ENCODE data around the gene CUL1. TPM values are rescaled to one million over a fixed set of nuclear protein-coding genes. Genes with fewer than 3 reads are reported as not detected.
A peak's percentile ranks its signal among the peaks of the same experiment; 100 is the strongest.

CUL1 gene
- total and polyA plus RNA-seq, 2 experiments from 2014 or later: 35.6 to 71.3 TPM

DNA sequence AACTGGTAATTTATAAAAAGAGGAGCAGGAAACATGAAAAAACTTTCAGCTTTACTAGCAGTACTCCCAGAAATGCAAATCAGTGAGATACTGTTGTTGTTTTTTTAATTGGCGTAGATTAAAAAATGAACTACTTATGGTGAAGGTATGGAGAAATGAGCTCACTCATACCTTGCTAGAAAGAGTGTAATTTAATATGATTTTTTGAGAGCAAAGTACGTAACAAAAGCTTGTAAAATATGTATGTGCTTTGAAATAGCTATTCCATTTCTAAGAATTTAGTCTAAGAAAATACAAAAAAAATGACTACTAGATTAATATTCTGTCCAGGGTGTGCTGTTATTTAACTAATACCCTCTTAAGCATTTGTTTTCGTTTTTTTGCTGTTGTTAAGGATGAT lies 5.5 kb downstream of the CUL1 start:
- no peak overlapping the region for H3K27ac ChIP-seq (ENCODE audit: low read depth)
- H4K20me1 ChIP-seq (replicated peaks; ENCODE audit: insufficient read depth): peaks cover 36% of the 10 kb centered on the region
- H3F3A ChIP-seq (replicated peaks; ENCODE audit: low read depth): no peaks in the 10 kb centered on the region
- H3K27me3 Mint-ChIP-seq (ENCODE audit: insufficient read depth, low read depth, poor library complexity): peaks cover 3% of the 10 kb centered on the region
- no peaks in the 10 kb centered on the region; the same call in 2 of the 3 replicates for H3K36me3 Mint-ChIP-seq (ENCODE audit: low read depth)
- H2AFZ ChIP-seq: no peak overlapping the region
- H3K4me2 ChIP-seq: peak overlapping the region; percentile 43; the same call in 1 of the 2 replicates
- no peak overlapping the region for H3K4me3 ChIP-seq
- no peak for DNase-seq (ENCODE audit: low spot score)
- H3K27ac Mint-ChIP-seq: peak overlapping the region; percentile 32; the same call in 1 of the 2 replicates
- peaks cover 98% of the 10 kb centered on the region for H3K79me2 ChIP-seq (replicated peaks; ENCODE audit: insufficient read depth)
- no peak overlapping the region for H3K4me3 Mint-ChIP-seq
- no peaks in the 10 kb centered on the region; the same call in 2 of the 3 replicates for H3K9me3 Mint-ChIP-seq
- ATAC-seq: no peak
- H3K36me3 ChIP-seq (ENCODE audit: insufficient read depth): no peaks in the 10 kb centered on the region
- H3K9me2 ChIP-seq (ENCODE audit: insufficient read depth): no peaks in the 10 kb centered on the region
- TF ChIP-seq JUNB (IDR thresholded peaks at IDR 0.05; ENCODE audit: unreplicated experiment) (no peak), ZNF331 (CRISPR knock-in tag; IDR thresholded peaks at IDR 0.05; ENCODE audit: low read depth) (no peak), ZNF114 (CRISPR knock-in tag; IDR thresholded peaks at IDR 0.05) (no peak)
- TF ChIP-seq, protein P1, sequence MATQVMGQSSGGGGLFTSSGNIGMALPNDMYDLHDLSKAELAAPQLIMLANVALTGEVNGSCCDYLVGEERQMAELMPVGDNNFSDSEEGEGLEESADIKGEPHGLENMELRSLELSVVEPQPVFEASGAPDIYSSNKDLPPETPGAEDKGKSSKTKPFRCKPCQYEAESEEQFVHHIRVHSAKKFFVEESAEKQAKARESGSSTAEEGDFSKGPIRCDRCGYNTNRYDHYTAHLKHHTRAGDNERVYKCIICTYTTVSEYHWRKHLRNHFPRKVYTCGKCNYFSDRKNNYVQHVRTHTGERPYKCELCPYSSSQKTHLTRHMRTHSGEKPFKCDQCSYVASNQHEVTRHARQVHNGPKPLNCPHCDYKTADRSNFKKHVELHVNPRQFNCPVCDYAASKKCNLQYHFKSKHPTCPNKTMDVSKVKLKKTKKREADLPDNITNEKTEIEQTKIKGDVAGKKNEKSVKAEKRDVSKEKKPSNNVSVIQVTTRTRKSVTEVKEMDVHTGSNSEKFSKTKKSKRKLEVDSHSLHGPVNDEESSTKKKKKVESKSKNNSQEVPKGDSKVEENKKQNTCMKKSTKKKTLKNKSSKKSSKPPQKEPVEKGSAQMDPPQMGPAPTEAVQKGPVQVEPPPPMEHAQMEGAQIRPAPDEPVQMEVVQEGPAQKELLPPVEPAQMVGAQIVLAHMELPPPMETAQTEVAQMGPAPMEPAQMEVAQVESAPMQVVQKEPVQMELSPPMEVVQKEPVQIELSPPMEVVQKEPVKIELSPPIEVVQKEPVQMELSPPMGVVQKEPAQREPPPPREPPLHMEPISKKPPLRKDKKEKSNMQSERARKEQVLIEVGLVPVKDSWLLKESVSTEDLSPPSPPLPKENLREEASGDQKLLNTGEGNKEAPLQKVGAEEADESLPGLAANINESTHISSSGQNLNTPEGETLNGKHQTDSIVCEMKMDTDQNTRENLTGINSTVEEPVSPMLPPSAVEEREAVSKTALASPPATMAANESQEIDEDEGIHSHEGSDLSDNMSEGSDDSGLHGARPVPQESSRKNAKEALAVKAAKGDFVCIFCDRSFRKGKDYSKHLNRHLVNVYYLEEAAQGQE (IDR thresholded peaks at IDR 0.05; ENCODE audit: unreplicated experiment): no peak
- no peaks in the 10 kb centered on the region for H3K27me3 ChIP-seq (ENCODE audit: insufficient read depth)
- peaks cover 84% of the 10 kb centered on the region for H3K4me1 ChIP-seq (ENCODE audit: insufficient read depth)
- H3K4me1 Mint-ChIP-seq: peaks cover 82% of the 10 kb centered on the region

DNA sequence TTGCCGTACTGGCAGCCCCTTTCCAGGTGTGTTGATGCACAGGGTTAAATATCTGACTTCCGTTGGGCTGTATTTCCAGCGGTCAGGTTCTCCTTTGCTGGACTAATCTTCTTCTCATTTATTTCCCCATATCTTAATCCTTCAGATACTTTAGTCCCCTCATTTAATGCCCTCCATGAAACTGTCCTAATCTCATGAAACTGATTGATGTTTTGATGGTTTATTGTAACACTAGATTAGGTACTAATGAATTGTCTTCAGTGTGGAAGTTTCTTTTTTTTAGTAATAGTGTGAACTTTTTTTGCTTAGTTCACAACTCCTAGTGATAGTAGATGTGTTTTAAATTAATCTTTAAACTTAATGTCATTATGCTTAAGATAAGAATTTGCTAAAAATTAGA lies 6.3 kb downstream of the CUL1 start:
- DNase-seq (ENCODE audit: low spot score): no peak
- H4K20me1 ChIP-seq (replicated peaks; ENCODE audit: insufficient read depth): peaks cover 44% of the 10 kb centered on the region
- H3K36me3 ChIP-seq (ENCODE audit: insufficient read depth): no peaks in the 10 kb centered on the region
- H3F3A ChIP-seq (replicated peaks; ENCODE audit: low read depth): no peaks in the 10 kb centered on the region
- H3K9me2 ChIP-seq (ENCODE audit: insufficient read depth): no peaks in the 10 kb centered on the region
- H2AFZ ChIP-seq: no peak overlapping the region
- H3K4me3 ChIP-seq: no peak overlapping the region
- H3K27me3 ChIP-seq (ENCODE audit: insufficient read depth): no peaks in the 10 kb centered on the region
- no peaks in the 10 kb centered on the region; the same call in 2 of the 3 replicates for H3K36me3 Mint-ChIP-seq (ENCODE audit: low read depth)
- 0 out of 3 replicates have a peak overlapping the region, but pooled peaks have one; percentile 9 for H3K4me3 Mint-ChIP-seq
- H3K27me3 Mint-ChIP-seq (ENCODE audit: insufficient read depth, low read depth, poor library complexity): peaks cover under 1% of the 10 kb centered on the region
- peaks cover 100% of the 10 kb centered on the region for H3K79me2 ChIP-seq (replicated peaks; ENCODE audit: insufficient read depth)
- ATAC-seq: no peak
- TF ChIP-seq CREB1 (CRISPR knock-in tag; IDR thresholded peaks at IDR 0.05; ENCODE audit: low read depth): no peak
- TF ChIP-seq, protein P2, sequence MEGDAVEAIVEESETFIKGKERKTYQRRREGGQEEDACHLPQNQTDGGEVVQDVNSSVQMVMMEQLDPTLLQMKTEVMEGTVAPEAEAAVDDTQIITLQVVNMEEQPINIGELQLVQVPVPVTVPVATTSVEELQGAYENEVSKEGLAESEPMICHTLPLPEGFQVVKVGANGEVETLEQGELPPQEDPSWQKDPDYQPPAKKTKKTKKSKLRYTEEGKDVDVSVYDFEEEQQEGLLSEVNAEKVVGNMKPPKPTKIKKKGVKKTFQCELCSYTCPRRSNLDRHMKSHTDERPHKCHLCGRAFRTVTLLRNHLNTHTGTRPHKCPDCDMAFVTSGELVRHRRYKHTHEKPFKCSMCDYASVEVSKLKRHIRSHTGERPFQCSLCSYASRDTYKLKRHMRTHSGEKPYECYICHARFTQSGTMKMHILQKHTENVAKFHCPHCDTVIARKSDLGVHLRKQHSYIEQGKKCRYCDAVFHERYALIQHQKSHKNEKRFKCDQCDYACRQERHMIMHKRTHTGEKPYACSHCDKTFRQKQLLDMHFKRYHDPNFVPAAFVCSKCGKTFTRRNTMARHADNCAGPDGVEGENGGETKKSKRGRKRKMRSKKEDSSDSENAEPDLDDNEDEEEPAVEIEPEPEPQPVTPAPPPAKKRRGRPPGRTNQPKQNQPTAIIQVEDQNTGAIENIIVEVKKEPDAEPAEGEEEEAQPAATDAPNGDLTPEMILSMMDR (conservative IDR thresholded peaks at IDR 0.05; ENCODE audit: low read depth in 2 of 2): no peak
- TF ChIP-seq EZH2phosphoT487 (IDR thresholded peaks at IDR 0.05; ENCODE audit: unreplicated experiment): no peak
- TF ChIP-seq JUNB (IDR thresholded peaks at IDR 0.05; ENCODE audit: unreplicated experiment): no peak
- TF ChIP-seq NANOG (IDR thresholded peaks at IDR 0.05; ENCODE audit: borderline replicate concordance): no peak
- no peak overlapping the region for H3K27ac ChIP-seq (ENCODE audit: low read depth)
- H3K27ac Mint-ChIP-seq: peak overlapping the region; percentile 28; the same call in 1 of the 2 replicates
- peak overlapping the region; percentile 43 for H3K4me2 ChIP-seq
- H3K4me1 ChIP-seq (ENCODE audit: insufficient read depth): peaks cover 88% of the 10 kb centered on the region
- H3K9me3 Mint-ChIP-seq: no peaks in the 10 kb centered on the region; the same call in 2 of the 3 replicates
- H3K4me1 Mint-ChIP-seq: peaks cover 83% of the 10 kb centered on the region
